HG03558 (cell line): Measurements from ENCODE around the gene DNASE2B.

Experiments used
- ATAC-seq: cut with Tn5 transposase; IDR thresholded peaks from one replicate; pipeline ENCODE4 v1.9.1; 2021; ENCODE audit warnings: moderate number of reproducible peaks; ENCODE audit not compliant: unreplicated experiment; ENCODE audit errors: extremely low read depth

Gene DNASE2B

DNA sequence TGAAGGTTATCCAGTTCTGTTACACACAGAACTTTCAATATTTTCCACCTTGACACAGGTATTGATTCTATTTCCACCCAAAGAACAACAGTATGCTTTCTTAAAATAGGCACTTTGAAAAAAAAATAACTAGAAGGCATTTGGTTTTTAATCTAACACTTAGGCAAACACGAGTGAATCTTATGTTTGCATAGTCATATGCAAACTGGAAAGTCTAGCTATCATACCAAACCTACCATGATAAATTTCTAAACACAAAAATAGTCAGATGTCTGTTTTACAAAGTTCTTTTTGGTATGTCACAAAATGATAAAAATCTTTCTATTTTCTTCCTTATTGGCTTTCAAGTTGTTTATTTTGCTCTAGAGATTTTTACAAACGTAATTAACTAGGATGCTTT, 11.6 kb downstream of the DNASE2B start:
- ATAC-seq: no peak

DNA sequence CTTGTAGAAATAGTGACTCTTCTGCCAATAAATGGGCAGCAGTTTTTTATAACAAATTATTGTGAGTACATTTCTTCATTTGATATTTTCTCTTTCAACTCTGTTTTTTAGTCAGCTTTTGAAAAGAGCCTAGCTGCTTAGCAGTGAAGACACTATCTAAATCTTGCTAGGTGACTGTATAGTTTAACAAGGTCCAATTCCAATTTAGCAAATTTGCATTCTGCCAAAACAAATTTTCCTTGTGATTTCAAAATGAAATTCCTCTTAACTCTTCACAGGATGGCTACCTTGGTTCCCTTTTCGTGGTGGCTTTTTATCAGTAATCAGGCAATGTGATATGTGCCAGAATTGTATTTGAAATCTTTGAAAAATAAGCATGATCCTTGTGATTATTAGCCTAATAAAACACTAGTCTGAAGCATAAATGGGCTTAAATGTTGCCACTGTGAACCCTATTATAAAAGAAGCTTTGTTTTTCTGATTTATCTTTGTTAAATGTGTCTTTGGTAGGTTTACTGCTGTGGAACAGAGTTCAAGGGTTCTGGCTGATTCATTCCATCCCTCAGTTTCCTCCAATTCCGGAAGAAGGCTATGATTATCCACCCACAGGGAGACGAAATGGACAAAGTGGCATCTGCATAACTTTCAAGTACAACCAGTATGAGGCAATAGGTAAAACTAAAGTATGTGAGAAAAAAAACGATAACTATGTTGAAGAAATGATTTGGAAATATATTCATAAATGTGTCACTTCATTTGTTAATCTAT, 12.2 kb downstream of the DNASE2B start:
- no peak for ATAC-seq

DNA sequence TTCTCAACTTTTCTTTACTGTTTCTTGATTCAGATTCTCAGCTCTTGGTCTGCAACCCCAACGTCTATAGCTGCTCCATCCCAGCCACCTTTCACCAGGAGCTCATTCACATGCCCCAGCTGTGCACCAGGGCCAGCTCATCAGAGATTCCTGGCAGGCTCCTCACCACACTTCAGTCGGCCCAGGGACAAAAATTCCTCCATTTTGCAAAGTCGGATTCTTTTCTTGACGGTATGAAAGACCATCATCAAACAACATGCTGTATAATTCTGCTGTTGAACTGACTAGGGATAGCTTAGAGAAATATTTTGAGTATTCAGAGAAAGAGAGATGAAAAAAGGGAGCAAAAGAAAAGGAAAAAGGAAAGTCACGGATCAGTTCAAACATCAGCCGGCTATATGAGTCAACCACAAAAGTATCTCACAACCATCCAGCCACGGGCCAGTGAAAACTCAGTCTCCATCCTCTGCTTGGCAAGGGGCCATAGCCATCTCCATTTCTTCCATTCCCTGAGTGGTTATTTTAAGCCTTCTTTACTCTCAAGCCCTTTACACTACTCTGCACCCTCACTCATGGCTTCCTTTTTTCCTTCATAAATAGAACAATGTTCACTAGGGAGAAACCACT, 14.1 kb downstream of the DNASE2B start:
- no peak for ATAC-seq

DNA sequence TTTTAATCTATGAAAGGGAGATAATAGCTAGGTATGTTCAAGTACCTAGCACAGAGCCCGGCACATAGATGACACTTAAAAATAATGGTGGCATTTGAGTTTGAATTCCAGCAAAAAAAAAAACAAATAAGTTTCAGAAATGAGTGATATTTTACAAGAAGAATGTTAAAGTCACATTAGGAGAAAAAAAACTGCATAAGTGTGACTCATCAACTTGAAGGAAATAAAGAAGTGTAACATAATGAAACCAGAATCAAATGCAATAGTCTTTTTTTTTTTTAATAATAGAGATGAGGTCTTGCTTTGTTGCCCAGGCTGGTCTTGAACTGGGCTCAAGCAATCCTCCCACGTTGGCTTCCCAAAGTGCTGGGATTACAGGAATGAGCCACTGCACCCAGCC, 17.1 kb downstream of the DNASE2B start:
- no peak for ATAC-seq

DNA sequence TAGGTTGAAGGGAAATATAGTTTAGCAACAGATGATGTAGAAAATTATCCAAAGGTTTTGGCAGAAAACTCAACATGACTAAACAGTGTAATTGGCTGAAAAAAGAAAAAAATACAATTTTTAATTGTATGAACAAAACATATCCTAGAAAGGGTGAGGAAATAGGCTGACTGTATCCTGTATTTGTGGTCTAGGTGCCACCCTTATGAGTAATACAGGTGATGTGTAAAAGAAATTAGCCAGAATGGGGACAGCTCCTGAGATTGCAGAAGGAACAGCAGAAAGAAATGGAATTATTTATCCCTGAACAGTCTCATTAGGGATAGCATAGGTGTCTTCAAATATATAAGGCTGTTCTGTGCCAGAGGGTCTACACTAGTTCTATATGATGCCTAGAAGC, 24.6 kb downstream of the DNASE2B start:
- no peak for ATAC-seq

DNA sequence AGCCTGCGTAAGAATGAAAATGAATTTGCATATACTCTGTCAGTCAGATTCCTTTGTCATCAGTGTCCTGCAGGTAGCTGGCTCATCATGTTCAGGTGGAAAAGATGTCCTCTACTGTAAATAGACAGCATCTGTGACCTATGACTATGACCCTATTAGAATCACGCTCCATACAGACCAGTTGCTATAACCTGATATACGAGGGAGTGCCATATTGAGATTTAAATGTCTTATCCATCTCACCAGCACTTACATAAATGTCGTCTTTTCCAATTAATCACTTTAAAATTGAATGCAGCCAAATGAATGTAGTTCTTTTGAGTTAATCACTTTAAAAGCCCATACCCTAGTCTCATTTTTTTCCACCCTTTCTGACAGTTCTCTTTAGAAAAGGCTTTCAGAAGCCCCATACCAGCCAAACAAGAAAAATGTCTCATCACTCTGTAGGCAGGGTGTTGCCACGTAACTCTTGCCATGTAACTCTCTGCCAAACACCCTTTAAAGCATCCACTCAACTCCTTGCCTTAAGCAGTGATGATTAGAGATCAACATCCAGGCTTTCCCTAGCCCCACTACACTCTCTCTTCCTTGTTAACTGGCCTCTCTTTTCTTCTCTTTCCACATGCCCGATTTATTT, 26.3 kb downstream of the DNASE2B start:
- no peak for ATAC-seq

DNA sequence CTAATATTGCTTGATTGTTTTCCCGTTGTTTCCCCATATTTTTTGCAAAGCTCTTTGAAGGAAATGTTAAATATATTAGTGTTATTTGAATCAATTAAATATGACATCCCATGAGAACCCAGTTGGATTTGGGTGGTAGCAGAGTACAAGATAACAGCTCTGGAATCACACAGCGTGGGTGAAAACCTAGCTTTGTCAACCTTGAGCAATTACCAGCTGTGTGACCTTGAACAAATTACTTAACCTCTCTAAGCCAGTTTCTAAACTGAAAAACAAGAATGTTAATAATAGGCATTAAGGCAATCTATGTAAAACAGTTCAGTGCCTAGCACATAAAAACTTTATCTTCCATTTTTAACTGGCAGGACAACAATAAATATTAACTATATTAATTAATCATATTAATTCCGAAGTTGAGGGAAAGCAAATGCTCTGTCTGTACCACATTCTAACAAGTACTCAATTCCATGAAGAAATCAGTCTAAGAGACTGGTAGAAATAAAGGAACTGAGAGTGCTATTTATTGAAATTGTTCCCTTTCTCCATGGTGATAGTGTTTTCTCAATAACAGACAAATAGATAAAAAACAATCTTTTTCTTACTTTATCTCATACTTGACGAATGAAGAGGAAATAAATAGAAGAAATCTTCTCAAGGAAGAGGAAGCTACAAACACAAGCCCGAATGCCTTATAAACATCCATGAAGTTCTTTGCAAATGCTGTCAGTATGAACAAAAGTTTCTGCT, 27.0 kb downstream of the DNASE2B start:
- no peak for ATAC-seq

DNA sequence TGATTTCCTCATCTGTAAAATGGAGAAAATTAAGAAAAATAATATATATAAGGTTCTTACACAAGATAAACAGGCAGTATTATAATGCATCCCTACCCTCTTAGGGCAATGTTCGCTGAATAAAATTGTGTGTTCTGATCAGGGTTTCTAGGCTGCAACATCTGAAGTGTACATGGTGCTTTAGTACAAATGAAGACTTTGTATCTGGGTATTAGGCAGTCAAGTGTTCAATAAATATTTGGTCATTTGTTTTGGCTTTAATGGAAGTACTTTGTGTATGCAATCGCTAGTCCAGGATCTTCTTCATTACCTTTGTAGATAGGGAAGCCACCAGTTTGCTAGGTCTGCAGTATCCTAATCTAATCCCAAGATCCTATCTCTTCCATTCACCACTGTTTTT, 28.1 kb downstream of the DNASE2B start:
- no peak for ATAC-seq

DNA sequence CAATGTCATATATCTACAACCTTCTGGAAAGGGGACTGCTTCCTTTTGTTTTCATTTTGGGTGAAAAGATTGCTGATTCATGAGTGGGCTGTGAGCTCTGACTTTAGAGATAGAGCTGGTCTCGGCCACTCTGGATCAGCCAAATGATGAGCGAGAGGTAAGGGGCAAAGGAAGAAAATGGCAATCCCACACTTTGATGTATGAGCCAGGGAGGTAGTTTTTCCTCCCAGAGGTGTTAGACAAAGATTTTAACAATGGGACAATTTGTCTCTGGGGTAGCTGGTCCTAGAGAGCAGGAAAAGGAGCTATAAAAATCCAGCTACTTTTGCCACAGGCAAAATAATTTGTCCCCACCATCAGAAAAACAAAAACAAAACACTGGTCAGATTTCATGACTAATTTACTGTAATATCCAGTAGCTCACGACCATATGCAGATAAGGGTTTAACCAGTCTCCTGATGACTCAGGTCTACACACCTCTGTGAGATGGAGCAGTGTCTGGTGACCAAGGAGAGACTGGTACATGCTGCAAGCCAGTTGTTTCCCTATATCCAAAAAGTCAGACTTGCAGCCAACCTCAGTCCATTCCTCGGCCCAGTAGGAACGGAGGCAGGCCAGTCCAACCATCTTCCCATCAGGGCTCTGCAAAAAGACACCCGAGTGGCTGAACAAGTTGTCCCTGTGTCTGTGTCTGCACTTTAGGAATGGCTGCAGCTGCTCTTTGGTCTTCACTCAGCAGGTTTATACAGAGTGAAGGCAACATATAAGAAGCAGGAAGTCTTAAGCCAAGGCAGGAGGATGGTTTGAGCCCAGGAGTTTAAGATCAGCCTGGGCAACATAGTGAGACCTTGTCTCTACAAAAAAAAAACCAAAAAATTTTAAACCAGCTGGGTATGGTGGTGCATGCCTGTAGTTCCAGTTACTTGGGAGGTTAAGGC, 29.2 kb downstream of the DNASE2B start:
- no peak for ATAC-seq

DNA sequence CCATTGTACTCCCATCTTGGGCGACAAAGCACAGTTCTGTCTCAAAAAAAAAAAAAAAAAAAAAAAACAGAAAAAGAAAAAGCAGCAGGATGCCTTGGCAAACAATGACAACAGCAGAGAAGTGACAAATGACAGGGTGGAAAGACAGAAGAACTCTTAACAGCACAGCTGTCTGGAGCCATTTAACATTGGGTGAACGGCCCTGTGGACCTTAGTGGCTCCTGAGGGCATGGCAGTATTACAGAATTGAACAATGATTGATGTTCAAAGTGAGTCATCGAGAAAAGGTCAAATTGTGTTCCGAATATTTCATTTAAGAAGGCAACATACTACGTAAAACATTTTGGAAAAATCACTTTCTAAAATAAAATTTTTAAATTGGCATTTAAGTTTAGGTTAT, 30.0 kb downstream of the DNASE2B start:
- no peak for ATAC-seq

DNA sequence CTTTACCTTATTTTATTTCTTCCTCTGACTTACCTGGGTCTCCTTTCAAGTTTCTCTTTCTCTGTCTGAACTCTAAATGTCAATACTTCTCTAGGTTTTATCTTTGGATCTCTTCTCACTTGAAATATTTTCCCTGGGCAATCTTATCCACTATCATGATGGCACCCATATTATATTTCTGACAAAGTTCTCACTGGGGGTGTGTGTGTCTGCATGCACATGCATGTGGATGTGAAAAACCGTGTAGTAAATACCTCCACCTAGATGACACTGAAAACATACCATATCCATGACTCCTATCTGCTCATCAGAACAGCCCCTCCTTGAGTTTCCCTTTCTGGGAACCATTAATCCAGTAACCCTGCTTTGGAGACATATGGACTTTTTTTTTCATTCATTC, 30.9 kb downstream of the DNASE2B start:
- ATAC-seq: no peak

DNA sequence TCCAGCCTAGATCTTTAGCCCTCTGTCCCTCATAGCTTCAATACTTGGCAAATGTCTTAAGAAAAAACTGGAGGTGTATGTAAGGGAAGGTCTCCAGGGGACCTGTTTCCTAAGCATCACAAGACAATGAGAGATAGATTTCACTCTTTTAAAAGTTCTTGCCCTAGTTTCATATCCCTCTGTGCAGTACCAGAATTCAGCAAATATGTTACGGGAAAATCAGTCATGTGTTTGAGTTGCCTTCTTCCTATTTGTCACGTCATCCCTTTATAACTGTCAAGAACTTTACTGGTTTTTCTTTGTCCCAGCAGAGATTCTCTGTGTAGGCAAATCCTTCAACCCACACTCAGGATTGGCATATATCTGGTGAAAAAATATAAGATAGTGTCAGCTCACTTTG, 32.3 kb downstream of the DNASE2B start:
- ATAC-seq: no peak

DNA sequence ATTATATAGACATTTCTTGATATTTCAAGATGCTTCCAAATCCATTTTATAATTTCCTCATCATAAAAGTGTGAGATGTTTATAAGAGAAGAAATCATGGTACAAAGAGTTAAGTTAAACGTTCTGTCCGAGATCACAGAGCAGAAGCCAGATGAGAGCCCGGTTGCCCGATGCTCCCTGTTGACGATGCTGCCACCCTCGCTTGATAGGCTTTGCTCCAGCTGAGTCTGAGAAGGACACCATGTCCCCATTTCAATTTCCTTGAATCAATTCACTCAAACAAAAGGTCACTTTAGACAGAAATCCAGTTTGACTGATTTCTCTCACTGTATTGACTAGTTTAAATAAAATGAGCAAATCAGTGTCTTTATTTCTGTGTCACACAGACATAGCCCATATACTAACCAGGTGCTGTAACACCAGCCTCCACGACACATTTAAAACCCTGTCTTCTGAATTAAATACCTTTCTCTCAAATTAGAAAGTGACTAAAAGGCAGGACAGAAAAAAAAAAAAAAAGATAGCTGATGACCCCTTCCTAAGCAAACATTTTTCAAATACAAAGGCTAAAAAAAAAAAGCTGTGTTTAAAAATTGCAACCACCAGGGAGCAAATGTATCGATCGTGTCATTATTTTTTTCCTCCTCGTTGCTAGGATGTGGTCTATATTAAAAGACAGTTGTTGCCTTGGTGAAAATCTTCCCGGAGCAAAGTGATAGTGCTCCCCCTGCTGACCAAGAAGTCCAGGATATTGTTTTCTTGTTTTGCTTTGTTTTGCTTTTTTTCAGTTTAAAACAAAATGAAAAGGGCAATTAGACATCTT, 35.2 kb downstream of the DNASE2B start:
- no peak for ATAC-seq

DNA sequence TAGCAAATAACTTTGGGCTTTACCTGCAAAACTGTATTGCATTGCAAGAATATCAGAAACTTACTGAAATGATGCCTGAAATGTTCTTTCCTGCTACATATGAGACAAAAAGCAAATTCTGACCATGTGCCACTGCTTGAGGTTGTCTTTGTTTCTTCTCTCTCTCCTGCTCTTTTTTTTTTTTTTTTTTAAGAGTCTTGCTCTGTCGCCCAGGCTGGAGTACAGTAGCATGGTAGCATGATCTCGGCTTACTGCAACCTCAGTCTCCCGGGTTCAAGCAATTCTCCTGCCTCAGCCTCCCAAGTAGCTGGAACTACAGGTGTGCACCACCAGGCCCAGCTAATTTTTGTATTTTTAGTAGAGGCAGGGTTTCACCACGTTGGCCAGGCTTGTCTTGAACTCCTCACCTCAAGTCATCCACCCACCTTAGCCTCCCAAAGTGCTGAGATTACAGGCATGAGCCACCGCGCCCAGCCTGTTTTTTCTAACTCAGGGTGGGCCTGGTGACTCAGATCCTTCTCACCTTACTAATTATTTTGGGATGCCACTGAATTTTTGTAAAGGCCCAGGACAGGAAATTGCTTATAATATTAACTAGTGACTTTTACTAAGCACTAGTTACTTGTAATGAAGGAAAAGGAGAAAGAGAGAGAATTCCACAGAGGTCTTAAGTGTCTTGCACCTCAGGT, 35.9 kb downstream of the DNASE2B start:
- ATAC-seq: no peak

DNA sequence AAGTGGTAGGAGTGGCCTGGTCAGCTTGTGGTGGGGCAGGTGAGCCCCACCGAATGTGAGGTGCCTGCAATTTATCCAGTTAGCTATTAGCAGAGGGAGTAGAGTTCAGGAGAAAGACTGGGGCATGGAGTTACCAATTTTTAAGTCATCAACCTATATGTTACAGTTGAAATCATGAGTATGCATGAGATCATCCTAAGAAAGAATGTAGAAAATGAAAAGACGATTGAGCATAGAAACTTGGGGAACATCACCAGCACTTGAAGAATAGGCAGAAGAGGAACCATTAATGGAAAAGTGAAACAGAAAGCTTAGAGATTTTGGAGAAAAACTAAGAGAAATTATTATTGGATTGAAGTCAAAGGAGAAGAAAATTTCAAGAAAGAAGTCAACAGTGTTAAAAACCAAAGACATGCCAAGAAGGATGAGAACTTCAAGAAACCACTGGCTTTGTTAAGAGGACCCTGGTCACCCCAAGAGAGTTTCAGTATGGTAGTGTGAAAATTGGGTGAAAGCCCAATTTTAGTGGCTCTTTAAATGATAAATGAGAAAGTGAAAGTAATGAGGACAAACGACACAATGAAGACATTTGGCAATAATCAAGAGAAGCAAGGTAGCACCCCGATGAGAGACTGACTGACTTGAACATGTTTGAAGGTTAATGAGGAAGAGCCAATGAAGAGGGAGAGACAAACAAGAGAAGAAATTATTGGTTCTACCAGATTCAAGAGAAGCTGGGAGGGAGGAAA, 36.7 kb downstream of the DNASE2B start:
- no peak for ATAC-seq

DNA sequence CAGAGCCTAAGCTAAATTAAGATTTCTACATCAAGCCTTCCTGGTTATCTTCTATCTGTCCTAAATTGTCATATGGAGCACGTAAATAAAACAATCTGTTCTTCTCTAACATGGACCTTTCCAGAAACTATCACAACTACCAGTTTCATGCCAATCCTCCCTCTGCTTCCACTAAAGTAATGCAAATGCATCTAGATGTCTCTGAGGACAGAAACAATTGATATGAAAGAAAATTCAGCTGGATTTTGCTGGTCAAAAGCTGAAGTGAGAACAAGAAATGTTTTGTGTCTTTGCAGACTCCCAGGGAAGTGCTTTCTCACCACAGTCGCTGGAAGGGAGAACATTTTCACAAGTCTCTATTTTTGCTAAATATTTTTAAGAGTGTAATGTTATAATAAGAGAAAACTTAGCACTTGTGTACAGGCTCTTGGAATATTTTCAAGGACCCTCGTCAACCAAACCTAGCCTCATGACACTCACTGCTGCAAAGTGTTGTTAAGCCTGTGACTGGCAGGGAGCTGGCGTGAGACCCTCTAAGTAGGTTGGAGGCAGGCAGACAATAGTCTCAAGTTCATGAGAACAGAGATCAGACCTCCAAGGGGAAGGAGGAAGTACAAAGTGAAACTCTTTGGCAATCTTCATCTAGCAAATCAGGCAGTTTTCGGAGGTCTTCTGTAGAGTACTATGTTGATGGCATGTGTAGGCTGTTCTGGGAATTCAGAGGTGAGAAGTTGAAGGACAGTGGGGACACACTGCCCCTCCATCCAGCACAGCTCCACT, 38.8 kb downstream of the DNASE2B start:
- no peak for ATAC-seq

DNA sequence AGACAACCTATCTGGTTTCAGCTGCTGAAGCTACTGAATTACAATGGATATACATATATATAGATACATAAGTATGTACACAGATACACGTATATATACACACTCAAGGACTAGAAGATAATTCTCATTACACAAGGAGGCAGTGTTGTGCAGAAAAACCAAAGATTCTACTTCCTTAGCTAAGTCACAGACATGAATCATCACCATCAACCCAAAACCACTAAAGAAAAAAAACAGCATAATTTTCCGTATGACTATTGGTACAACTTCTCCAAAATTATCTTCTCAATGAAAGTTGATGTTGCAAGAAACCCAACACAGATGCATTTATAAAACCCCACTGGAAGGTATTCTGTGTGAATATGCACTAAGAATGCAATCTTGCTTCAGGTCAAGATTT, 44.0 kb downstream of the DNASE2B start:
- ATAC-seq: peak; percentile 99
